GM21576 (cell line): Measurements from ENCODE around the gene ENTREP1.
"Not testable (repeated sequence)": the region's sequence is repeated elsewhere in the genome, so short reads cannot be mapped to it uniquely, and the experiment has no call there.

ENCODE experiments used
- ATAC-seq: cut with Tn5 transposase; IDR thresholded peaks from one replicate; pipeline ENCODE4 v1.9.1; 2021; ENCODE audit warnings: mild to moderate bottlenecking, moderate library complexity; ENCODE audit not compliant: unreplicated experiment

ENTREP1 gene

GRCh38 chr9:69440254-69440955 lies 115.4 kb downstream of the ENTREP1 start:
- ATAC-seq: not testable (repeated sequence)
